ENCODE measurements around the gene BABAM2.

The BABAM2 gene

GRCh38 chr2:27903649-27904404 lies 13.3 kb downstream of the BABAM2 start:
- DNase-seq: no peak
- intact Hi-C loops (cut with DNase I): no loop called here

GRCh38 chr2:27904405-27904665 lies 13.8 kb downstream of the BABAM2 start:
- DNase-seq: no peak
- intact Hi-C loops (cut with DNase I): no loop called here

GRCh38 chr2:27906074-27906473 lies 15.5 kb downstream of the BABAM2 start:
- intact Hi-C loops (cut with DNase I): no loop called here
- no peak for DNase-seq

GRCh38 chr2:27907547-27907946 lies 17.0 kb downstream of the BABAM2 start:
- no peak for DNase-seq
- intact Hi-C loops (cut with DNase I): no loop called here

GRCh38 chr2:27909901-27910300 lies 19.4 kb downstream of the BABAM2 start:
- intact Hi-C loops (cut with DNase I): no loop called here
- DNase-seq: no peak

- DNase-seq: no peak
- intact Hi-C loops (cut with DNase I): no loop called here
Observed at GRCh38 chr2:27911458-27912210, 21.1 kb downstream of the BABAM2 start.

GRCh38 chr2:27912512-27912911 lies 22.0 kb downstream of the BABAM2 start:
- intact Hi-C loops (cut with DNase I): no loop called here
- no peak for DNase-seq

GRCh38 chr2:27914041-27914804 lies 23.7 kb downstream of the BABAM2 start:
- DNase-seq: no peak
- intact Hi-C loops (cut with DNase I): no loop called here

GRCh38 chr2:27914805-27915175 lies 24.3 kb downstream of the BABAM2 start:
- no peak for DNase-seq
- intact Hi-C loops (cut with DNase I): no loop called here

GRCh38 chr2:27915191-27915590 lies 24.7 kb downstream of the BABAM2 start:
- no peak for DNase-seq
- intact Hi-C loops (cut with DNase I): no loop called here

- intact Hi-C loops (cut with DNase I): no loop called here
- DNase-seq: no peak
Observed at GRCh38 chr2:27915874-27916273, 25.3 kb downstream of the BABAM2 start.

- intact Hi-C loops (cut with DNase I): no loop called here
- no peak for DNase-seq
Observed at GRCh38 chr2:27916293-27916995, 25.9 kb downstream of the BABAM2 start.

GRCh38 chr2:27920148-27920885 lies 29.8 kb downstream of the BABAM2 start:
- no peak for DNase-seq
- intact Hi-C loops (cut with DNase I): no loop called here

GRCh38 chr2:27921424-27921823 lies 30.9 kb downstream of the BABAM2 start:
- intact Hi-C loops (cut with DNase I): no loop called here
- no peak for DNase-seq

GRCh38 chr2:27921880-27922547 lies 31.5 kb downstream of the BABAM2 start:
- intact Hi-C loops (cut with DNase I): no loop called here
- no peak for DNase-seq

- intact Hi-C loops (cut with DNase I): no loop called here
- no peak for DNase-seq
Observed at GRCh38 chr2:27922842-27923241, 32.3 kb downstream of the BABAM2 start.

GRCh38 chr2:27925766-27926472 lies 35.4 kb downstream of the BABAM2 start:
- intact Hi-C loops (cut with DNase I): no loop called here
- DNase-seq: no peak

- intact Hi-C loops (cut with DNase I): no loop called here
- DNase-seq: no peak
Observed at GRCh38 chr2:27929916-27930486, 39.5 kb downstream of the BABAM2 start.

All from head of caudate nucleus (tissue), 42 donors.